UCSD-AML1 (cell line): ENCODE results near the gene AMN.
"Not testable (repeated sequence)": the region's sequence is repeated elsewhere in the genome, so short reads cannot be mapped to it uniquely, and the experiment has no call there.

Experiments
- DNase-seq: peaks from one replicate; lab custom pipeline; 2025; ENCODE audit not compliant: unreplicated experiment; lab: John Stamatoyannopoulos, UW

Gene AMN

DNA sequence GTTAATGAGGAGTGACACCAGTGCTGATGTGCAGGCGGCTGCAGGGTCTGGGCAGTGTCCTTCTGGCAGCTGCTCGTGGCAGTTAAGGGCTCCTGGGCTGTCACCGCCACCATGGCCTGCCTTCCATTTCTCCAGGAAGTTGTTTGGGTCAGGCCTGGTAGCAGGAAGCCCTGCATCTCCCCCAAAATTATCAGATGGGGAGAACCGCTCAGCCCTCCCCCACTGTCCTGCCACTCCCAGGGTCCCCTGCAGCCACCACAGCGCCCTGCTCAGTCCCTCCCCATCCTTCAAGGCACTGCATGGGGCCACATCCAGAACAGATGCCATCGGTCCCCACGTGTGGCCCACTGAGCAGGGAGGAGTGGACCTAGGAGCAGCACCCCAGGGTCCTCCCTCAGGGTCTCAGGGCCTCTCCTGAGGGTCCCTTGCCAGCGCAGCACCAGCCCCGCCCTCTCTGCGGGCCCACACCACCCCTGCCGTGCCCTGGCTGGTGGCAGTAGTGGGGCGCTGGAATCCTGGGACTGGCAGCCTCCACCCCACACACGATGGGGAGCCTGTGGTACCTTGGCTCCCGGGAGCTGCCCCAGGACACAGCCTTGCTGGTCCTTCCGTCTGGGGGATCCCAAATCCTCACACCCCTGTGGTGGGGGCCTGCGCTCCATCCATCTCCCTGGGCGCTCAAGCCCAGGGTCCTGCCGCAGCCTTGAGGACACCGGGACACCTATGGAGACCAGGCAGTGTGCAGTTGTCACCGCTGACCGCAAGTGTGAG, 10.3 kb upstream of the AMN start:
- DNase-seq = no peak

DNA sequence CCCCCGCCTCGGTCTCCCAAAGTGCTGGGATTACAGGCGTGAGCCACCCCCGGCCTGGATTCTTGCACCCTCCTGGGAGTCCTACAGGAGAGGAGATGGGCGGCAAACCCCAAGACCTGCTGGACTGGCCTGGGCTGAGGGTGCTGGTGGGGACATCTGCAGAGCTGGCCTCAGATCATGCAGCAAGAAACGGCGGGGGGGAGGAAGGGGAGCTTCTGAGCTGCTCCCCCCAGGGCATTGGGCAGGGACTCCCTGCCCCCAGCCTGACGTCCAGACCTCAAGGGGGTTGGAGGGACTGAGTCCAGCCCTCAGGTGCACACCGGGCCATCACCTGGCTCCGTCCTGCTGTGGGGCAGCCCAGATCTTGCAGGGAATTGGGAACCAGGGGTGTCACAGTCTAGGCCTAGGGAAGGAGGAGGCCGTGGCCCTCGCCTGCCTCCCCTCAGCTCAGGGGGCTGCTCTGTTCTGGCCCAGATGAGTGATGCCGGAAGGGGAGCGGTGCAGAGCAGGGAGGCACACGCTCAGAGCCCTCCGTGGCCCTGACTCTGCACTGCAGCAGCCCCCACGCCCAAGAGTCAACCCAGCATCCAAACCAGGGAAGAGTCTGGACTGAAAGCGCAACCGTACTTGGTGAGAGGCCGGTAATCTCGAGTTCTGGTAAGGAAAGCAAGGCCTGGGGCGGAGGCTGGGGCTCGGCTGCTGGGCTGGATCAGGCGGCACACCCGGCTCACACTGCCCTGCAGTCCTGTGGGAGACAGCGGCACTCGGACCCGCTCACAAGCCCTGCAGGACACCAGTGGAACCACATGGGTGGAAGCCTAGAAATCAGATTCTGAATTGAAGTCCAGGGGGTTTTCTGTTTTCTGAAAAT, 8.9 kb upstream of the AMN start:
- DNase-seq = no peak

DNA sequence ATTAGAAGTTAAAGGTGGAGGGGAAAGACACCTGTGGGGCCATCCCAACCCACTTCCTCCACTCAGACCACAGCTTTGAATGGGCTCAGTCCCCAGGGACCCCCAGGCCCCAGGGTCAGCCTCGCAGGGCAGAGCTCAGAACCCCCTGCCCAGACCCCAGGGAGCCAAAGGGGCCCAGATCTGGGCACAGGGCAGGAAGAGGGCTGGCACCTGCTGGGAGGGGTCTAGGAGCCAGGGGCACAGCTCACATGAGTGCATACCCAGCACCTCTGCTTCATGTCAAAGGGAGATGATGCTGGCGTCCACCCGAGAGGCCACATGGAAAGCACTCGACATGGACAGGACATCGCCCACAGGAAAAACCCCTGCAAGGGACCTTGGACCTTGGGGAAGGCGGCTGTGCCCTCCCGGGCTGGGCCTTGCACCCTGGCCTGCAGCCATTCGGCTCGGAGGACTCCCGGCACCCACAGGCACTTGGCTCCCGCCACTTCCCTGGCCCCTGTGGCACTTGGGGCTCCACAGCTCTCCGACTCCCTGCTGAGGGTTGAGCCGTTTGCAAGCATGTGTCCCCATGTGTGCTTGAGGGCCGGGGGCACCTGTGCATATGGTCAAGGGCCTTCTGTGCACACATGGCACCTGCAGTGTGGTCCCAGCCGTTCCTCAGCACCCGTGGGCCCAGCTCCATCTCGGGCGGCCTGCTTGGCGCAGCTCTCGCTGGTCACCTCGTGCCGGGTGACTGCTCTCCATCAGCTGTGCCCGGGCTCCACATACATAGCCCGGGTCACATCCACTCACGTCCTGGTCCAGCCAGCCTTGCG, 7.8 kb upstream of the AMN start:
- DNase-seq = no peak

DNA sequence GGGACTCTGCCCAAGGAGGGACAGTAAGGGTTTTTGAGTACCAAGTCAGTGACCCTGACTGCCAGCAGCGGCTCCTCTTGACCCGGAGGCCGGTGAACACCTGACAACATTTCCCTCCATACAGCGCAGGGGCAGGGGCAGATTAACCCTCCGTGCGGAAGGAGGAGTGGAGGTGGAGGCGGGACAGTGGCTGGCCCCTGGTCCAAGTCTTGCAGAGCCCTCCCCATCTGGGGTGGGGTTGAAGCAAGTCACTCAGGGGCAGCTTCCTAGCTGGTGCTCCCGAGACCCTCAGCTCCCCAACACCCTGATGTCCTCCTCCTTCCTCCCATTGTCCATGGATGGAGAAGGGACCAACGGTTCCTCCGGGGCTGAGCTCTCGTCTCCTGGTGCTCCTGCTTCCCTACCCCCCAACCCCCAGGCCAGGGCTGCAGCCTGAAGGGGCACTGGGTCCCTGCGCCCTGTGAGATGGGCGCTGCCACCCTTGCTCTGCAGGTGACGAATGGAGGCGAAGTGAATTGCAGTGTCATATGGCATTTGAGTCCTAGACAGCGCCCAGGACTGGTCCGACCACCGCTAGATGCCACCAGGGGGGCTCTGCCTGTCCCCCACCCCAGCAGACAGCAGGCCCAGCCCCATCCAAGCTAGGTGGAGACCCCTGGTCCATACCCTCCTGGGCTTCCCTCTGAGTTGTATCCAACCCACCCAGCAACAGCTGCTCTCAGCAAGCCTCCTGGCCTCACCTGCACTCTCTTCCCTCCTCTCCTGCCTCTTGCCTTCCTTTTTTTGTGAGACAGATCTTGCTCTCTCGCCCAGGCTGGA, 7.0 kb upstream of the AMN start:
- no peak for DNase-seq

DNA sequence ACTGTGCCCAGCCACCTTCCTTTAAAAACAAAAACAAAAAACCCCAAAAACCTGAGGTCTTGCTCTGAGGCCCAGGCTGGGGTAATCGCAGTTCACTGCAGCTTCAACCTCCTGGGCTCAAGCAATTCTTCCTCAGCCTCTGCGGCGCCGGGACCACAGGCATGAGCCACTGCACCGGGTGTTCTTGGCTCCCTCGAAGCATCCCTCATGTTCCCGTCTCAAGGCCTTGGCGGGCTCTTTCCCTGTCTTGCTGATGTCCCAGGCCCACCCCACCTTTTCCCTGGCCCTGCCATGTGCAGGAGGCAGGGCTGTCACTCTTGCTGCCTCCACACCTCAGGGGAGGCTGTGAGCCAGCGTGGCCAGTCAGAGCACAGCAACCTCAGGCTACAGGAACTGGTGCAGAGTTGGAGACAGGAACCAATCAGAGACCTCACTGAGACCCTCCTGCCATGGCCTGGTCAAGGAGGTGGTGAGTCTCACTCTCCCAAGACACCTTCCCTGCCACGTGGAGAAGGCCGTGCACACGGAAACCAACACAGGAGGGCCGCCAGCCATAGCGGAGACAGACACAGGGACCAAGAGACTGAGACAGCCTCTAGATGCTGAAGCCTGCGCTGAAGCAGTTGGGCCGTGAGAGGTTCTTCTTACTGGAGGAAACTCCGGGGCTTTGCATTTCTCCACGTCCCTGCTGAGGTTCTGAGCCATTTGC, 6.0 kb upstream of the AMN start:
- DNase-seq = no peak

DNA sequence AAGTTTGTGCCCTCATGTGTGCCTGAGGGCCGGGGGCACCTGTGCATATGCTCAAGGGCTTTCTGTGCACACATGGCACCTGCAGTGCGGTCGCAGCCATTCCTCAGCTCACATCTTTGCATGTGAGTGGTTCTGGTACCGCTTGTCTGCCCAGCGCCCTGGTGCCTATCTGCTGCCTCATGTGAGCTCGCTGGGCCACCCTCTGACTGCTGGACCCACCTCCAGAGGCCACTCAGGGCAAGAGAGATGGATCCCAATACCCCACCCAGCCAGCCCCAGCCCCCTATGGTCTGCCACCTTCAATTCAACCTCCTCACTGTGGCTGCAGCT, 5.4 kb upstream of the AMN start:
- no peak for DNase-seq

DNA sequence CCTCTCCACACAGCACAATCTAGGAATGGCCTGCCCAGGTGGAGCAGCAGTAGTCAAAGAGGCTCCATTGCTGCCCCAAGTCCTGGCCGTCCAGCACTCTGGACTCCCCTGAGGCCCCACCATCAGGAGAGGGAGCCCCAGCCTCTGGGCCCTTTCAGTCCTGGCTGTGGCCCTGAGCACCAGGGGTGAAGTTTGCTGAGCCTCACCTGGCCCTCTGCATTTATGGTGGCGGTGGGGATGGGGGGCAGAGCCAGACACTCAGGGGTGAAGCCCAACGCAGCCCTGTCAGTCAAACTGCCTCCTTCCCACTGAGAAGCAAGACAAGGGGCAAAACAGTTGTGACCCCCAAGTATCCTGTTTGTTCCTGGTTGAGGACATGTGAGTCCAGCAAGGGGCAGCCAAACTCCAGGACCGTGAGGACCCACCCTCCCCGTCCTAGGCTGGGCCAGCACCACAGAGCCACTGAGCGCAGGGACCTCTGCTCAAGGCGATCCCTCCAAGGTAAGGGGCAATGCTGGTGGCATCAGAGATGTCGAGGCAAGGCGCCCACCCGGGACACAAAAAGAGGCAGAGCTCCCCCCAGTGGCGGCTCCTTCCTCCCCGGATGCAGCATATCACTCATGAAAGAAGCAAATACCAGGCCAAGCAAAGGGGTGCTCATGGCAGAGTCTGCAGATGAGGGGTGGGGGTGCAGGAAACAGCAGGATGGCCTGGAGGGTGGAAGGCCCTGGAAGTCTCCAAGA, 4.8 kb upstream of the AMN start:
- peak; percentile 67 for DNase-seq

DNA sequence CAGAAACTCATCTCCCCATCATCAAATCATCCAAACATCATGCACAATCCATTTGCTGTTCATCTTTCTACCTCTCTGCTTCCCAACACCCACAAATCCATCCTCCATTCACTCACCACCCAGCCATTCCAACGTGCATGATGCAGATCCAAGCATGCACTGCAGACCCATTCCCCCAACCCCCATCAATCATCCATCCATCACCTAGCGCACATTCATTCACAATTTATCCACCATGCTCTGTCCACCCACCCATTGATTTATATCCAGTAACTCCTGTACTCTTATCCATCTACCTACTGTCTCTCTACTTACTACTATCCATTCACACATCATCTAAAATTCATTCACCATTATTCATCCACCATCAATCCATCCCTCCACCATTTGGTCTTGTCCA, 4.0 kb upstream of the AMN start:
- no peak for DNase-seq

DNA sequence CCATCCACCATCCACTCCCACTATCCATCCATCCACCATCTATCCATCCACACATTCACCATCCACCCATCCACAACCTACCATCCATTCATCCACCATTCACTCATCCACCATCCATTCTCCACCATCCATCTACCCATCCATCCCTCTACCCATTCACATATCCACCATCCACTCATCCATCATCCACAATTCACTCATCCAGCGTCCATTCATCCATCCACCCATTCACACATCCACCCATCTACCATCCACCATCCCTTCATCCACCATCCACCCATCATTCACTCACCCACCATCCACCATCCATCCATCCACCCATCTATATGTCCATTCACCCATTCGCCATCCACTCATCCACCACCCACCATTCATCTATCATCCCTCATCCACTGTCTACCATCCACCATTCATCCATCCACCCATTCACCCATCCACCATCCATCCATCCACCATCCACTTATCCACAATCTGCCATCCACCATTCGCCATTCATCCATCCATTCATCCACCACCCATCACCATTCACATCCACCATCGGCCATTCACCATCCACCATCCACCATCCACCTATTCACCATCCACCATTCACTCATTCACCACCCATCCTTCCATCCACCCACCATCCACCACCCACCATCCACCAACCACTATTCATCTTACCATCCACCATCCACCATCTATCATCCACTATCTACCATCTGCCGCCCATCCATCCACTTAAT, 2.0 kb upstream of the AMN start:
- DNase-seq = no peak

DNA sequence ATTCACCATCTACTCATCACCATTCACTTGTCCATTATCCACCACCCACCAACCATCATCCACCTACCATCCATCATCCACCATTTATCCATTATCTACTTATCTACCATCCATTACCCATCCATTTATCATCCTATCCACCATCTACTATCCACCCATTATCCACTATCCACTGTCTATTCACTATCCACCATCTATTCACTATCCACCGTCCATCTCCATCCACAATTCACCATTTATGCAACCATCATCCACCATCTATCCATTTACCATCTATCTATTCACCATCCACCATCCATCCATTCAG, 1.5 kb upstream of the AMN start:
- DNase-seq = no peak

DNA sequence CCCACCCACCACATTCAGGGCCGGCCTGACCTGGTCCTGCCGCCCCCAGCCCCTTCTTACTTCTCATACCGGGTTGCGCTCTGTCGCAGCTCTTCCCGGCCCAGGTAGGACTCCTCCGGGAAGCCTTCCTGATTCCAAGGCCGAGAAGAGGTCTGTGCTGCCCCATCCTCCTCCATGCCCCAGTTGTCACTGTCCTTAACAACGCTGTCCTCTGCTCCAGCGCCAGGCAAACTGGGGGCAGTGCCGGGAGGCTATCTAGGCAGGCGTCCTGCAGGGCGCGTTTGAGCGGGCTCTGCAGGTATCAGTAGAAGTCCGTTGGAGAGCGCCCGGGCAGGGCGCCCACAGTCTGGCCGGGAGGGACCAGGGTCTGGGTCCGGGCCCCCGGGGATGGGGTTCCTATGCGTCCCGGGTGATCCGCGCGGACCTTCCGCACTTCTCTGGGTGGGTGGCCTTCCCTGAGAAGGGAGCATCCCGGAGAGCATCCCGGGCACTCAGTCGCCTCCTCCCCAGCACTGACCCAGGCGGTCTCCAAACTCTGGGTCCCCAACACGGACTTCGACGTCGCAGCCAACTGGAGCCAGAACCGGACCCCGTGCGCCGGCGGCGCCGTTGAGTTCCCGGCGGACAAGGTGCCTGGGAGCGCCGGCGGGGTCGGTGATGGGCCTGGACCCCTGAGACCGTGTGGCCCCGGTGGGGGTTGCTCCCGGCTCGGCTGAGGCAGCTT, 900 bp downstream of the AMN start:
- DNase-seq = no peak

DNA sequence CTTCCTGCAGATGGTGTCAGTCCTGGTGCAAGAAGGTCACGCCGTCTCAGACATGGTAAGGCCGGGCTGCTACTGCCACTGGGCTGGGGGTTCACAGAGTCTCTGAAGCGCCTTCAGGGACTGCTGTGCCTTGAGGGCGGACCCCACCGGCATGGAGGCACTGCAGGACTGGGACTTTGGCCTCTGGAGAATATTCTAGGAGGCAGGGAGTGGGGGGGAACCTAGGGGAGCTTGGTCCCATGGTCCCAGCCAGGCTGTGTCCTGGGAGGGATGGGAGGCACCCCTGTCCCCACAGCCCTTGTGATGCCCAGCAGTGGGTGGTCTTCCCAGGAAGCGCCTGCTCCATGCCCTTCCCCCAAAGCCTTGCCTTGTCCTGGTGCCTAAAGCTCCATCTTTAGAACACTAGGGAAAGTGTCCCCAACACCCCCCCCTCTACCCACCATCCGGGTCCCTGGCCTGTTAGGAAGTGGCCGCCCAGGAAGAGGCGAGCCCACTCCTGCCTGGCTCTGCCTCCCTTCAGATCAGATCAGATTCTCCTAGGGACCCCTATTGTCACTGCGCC, 1.5 kb downstream of the AMN start:
- DNase-seq = no peak

DNA sequence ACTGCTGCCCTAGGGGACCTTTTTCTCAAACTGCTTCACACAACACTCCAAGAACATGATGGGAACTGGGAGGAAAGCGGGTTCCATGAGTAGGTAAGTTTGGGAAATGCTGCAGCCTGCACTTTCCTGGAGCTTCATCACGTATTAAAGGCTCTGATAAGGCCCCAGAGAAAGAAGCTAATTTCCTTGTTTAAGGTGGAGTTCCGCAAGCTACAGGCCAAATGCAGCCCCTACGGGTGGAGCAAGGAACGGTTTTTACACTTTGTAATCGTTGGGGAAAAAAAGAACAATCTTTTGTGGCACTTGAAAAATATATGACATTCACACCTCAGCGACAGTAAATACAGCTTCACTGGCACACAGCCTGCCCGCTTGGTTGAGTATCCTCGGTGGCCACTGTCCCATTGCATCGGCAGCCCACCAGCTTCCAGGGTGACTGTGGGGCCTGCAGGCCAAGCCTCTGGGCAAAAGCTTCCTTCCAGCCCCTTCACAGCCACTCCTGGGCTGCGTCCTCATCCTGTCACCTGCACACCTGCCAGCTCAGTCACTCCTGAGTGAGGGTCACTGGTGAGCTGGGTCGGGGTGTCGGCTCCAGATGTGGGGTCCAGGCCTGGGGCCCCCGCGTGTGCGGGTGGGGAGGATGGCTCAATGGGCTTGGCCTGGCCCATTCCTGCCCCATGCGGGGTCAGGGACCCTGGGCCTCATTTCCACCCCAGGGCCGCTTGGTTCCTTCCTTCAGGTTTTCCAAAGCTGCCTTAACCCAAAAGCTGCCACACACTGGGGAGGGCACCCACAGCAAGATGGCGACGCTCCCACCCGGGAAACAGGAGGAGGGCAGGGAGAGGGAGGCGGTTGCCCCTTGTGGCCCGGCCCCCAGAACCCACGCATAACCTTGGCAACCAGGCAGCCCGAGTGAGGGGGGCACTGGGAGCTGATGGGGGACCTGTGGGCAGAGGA, 2.4 kb downstream of the AMN start:
- no peak for DNase-seq

DNA sequence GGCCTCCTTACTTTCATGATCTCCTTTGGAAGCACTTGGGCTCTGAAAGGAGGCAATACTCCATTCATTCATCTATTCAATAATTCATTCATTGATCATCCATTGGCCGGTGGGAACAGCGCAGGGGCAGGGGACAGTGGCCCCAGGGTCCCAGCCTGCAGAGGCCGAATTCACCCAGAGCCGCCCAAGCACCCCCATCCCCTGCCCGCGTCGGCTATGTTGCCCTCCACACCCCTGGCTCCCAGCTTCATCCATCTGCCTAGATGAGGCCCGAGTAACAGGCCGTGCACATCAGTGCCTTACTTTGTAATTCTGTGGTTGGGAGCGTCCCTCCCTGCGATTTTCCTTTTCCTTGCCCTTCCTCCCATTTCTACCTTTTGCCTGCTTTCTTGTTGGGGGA, 3.2 kb downstream of the AMN start:
- no peak for DNase-seq

DNA sequence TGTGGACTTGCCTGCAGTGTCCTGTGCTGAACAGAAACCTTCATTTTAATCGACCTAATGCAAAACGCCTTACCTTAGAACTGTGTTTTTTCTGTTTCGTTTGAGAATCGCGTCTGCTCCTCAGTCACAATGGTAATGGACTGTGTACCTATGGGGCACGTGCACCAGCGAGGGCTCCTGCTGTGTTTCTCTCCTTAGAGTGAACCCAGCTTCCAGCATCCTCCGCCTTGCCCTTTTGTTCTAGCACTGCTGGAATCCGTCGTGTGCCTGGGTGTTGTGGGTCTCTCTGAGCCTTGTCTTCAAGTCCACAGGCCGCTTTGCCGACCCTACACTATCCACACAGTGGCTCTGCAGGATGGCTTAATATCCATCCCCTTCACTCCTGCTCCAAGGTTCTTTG, 3.6 kb downstream of the AMN start:
- no peak for DNase-seq

DNA sequence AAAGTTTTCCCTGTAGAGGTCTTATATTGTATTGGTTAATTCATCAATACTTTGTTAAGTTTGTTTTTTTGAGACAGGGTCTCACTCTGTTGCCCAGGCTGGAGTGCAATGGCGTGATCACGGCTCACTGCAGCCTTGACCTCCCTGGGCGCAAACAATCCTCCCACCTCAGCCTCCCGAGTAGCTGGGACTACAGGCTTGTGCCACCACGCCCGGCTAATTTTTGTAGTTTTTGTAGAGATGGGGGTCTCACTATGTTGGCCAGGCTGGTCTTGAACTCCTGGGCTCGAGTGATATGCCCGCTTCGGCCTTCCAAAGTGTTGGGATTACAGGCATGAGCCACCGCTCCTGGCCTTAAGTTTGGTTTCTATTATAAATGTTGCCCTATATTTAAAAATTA, 4.4 kb downstream of the AMN start:
- not testable (repeated sequence) for DNase-seq

DNA sequence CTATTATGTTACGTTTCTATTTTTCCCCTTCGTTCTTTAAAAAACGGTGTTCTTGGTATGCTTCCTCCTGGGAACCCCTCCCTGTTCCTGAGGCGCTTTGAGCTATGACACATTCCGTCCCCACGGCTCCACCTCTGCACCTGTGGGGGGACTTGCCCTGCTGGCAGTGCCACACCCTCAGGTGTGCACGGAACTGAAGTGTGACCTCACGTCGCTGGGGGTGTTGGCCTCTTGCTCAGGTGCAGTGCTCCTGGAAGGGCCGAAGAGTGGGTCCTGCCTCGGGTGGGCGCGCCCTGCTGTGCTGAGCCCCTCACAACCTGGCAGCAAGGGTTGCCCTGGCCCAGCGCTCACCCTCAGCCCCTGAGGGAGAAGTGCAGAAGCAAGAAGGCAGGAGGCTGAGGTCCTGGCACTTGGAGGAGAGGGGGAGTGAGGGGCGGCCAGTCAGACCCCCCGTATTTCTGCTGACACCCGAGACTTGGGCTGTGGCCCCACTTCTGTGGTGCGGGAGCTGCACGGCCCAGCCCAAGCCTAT, 4.9 kb downstream of the AMN start:
- DNase-seq = no peak
